Measurements from ENCODE around the gene AURKAIP1. TPM values are rescaled to one million over a fixed set of nuclear protein-coding genes. Genes with fewer than 3 reads are reported as not detected.
A peak's percentile ranks its signal among the peaks of the same experiment; 100 is the strongest.

AURKAIP1 gene
- polyA plus RNA-seq, 1 donor (not counting 4 experiments of a cell fraction or from before 2014, with no cell fraction given), result 86.9 TPM

GRCh38 chr1:1334835-1335234 lies 40.2 kb downstream of the AURKAIP1 start:
- peaks cover 3% of the 10 kb centered on the region for H3K9me3 ChIP-seq (ENCODE audit: control insufficient read depth, low read depth, low read length)
- no peak overlapping the region for H3K27ac ChIP-seq (ENCODE audit: control insufficient read depth, insufficient read depth, low read length)
- H3K4me1 ChIP-seq (ENCODE audit: control insufficient read depth, extremely low read depth, insufficient read depth, low read length), result peaks cover 32% of the 10 kb centered on the region
- no peak for DNase-seq (ENCODE audit: low read depth, low spot score)
- dilution Hi-C loops (cut with MboI; ENCODE audit: extremely low pct_ligation_motif_present, low sequenced_read_pairs), result no loop called here
- peaks cover 11% of the 10 kb centered on the region for H3K27me3 ChIP-seq (ENCODE audit: control insufficient read depth, extremely low read depth, insufficient read depth, low read length)
- no peak for FAIRE-seq
- H3K36me3 ChIP-seq (ENCODE audit: control insufficient read depth in 2 of 2, extremely low read depth in 1 of 2, insufficient read depth in 2 of 2, low read length in 2 of 2), result peaks cover 7 to 11% of the 10 kb centered on the region in 2 experiments
- TF ChIP-seq EZH2 (IDR thresholded peaks at IDR 0.05; ENCODE audit: low read length), result no peak
- TF ChIP-seq CTCF (optimal IDR thresholded peaks at IDR 0.05 in 1 of 3, IDR thresholded peaks at IDR 0.05 in 1 of 3, conservative IDR thresholded peaks at IDR 0.05 in 1 of 3; ENCODE audit: extremely low read depth in 1 of 3, insufficient read depth in 2 of 3, low read length in 3 of 3), result no peak
- H3K4me2 ChIP-seq (ENCODE audit: control insufficient read depth, extremely low read depth, insufficient read depth, low read depth, low read length), result no peak overlapping the region
- no peak overlapping the region for H3K4me3 ChIP-seq (ENCODE audit: control insufficient read depth in 2 of 3, extremely low read depth in 1 of 3, insufficient read depth in 2 of 3, low read depth in 1 of 3, low read length in 3 of 3)
- H3K9me1 ChIP-seq (ENCODE audit: control insufficient read depth, extremely low read depth, insufficient read depth, low read length), result no peaks in the 10 kb centered on the region
- H4K20me1 ChIP-seq (ENCODE audit: control insufficient read depth, extremely low read depth, insufficient read depth, low read length), result peaks cover 29% of the 10 kb centered on the region
- no peak overlapping the region for H2AFZ ChIP-seq (ENCODE audit: control insufficient read depth, low read length)
- no peaks in the 10 kb centered on the region for H3K79me2 ChIP-seq (ENCODE audit: control insufficient read depth, insufficient read depth, low read length)
- no peak overlapping the region for H3K9ac ChIP-seq (ENCODE audit: control insufficient read depth, extremely low read depth, insufficient read depth, low read length)

DNA sequence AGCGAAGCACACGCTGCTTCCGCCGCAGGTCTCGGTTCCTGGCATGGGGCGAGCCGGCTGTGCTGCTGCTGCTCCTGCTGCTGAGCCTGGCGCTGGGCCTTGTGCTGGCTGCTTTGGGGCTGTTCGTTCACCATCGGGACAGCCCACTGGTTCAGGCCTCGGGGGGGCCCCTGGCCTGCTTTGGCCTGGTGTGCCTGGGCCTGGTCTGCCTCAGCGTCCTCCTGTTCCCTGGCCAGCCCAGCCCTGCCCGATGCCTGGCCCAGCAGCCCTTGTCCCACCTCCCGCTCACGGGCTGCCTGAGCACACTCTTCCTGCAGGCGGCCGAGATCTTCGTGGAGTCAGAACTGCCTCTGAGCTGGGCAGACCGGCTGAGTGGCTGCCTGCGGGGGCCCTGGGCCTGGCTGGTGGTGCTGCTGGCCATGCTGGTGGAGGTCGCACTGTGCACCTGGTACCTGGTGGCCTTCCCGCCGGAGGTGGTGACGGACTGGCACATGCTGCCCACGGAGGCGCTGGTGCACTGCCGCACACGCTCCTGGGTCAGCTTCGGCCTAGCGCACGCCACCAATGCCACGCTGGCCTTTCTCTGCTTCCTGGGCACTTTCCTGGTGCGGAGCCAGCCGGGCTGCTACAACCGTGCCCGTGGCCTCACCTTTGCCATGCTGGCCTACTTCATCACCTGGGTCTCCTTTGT lies 41.3 kb downstream of the AURKAIP1 start:
- Histone ChIP-seq H4K20me1 (ENCODE audit: control insufficient read depth, extremely low read depth, insufficient read depth, low read length) (peaks cover 29% of the 10 kb centered on the region), H2AFZ (ENCODE audit: control insufficient read depth, low read length) (no peak overlapping the region), H3K79me2 (ENCODE audit: control insufficient read depth, insufficient read depth, low read length) (no peaks in the 10 kb centered on the region), H3K27me3 (ENCODE audit: control insufficient read depth, extremely low read depth, insufficient read depth, low read length) (peaks cover 11% of the 10 kb centered on the region), H3K4me3 (ENCODE audit: control insufficient read depth in 2 of 3, extremely low read depth in 1 of 3, insufficient read depth in 2 of 3, low read depth in 1 of 3, low read length in 3 of 3) (no peak overlapping the region), H3K9me1 (ENCODE audit: control insufficient read depth, extremely low read depth, insufficient read depth, low read length) (no peaks in the 10 kb centered on the region), H3K9ac (ENCODE audit: control insufficient read depth, extremely low read depth, insufficient read depth, low read length) (peak overlapping the region; percentile 25), H3K27ac (ENCODE audit: control insufficient read depth, insufficient read depth, low read length) (no peak overlapping the region), H3K9me3 (ENCODE audit: control insufficient read depth, low read depth, low read length) (peaks cover 4% of the 10 kb centered on the region), H3K4me2 (ENCODE audit: control insufficient read depth, extremely low read depth, insufficient read depth, low read depth, low read length) (no peak overlapping the region), H3K36me3 (ENCODE audit: control insufficient read depth in 2 of 2, extremely low read depth in 1 of 2, insufficient read depth in 2 of 2, low read length in 2 of 2) (peaks cover 7 to 11% of the 10 kb centered on the region in 2 experiments), H3K4me1 (ENCODE audit: control insufficient read depth, extremely low read depth, insufficient read depth, low read length) (peaks cover 32% of the 10 kb centered on the region)
- no peak for DNase-seq (ENCODE audit: low read depth, low spot score)
- no peak for FAIRE-seq
- dilution Hi-C loops (cut with MboI; ENCODE audit: extremely low pct_ligation_motif_present, low sequenced_read_pairs), result no loop called here
- TF ChIP-seq EZH2 (IDR thresholded peaks at IDR 0.05; ENCODE audit: low read length), result no peak

Measured in keratinocyte (primary cell).